HepG2 (cell line): ENCODE measurements around the gene PDSS2. TPM values are rescaled to one million over a fixed set of nuclear protein-coding genes. Genes with fewer than 3 reads are reported as not detected.
A peak's percentile ranks its signal among the peaks of the same experiment; 100 is the strongest.

Experiments
- ATAC-seq: fragments of 200-7000 bp; cut with Tn5 transposase; 3 replicates; pipeline ENCODE4 v1.9.1; 2020; ENCODE audit warnings: mild to moderate bottlenecking, moderate library complexity
- BruUV-seq: library from RNA; stranded (reverse); fragments of 400-500 nt; replicated peaks from 2 replicates; lab custom pipeline; 2021; lab: Mats Ljungman, UMichigan
- CTCF ChIA-PET: fragments of 300-600 bp; formaldehyde crosslinking; extraction: SDS; loops from one replicate; lab custom pipeline; 2021; ENCODE audit warnings: low total read pairs, inconsistent platforms, low intra/inter-chr PET ratio; lab: Yijun Ruan, JAX
- POLR2A ChIA-PET: fragments of 350-600 bp; sonication (Branson Sonifier 250); formaldehyde crosslinking; loops from one replicate; lab custom pipeline; 2020; ENCODE audit warnings: antibody characterized with exemption, inconsistent platforms; lab: Yijun Ruan, JAX
- DNase-seq: peaks from one replicate; pipeline ENCODE4 v3.0.0-alpha.2; 2015; ENCODE audit warnings: low spot score
- FAIRE-seq: peaks from 3 replicates; lab custom pipeline; 2011; peaks lifted over from hg19 to GRCh38; lab: Jason Lieb, UNC
- H2AFZ ChIP-seq: one replicate; pipeline ENCODE4 v1.6.1; 2011; ENCODE audit warnings: low read length, inconsistent platforms
- H3K27ac ChIP-seq: fragments of 300-600 bp; 3 replicates; pipeline ENCODE4 v1.8.0; 2011; ENCODE audit warnings: mixed run types, mild to moderate bottlenecking, mixed read lengths, low read length, inconsistent platforms; ENCODE audit not compliant: insufficient read depth; ENCODE audit errors: extremely low read length
- H3K27me3 ChIP-seq, 2 experiments: fragments of 200-600 bp in 1 of 2; 2 replicates in 1 of 2; 3 replicates in 1 of 2; pipeline versions ENCODE4 v1.6.0 to v1.8.0; 2011; ENCODE audit warnings: low read length in 2 of 2, mild to moderate bottlenecking in 2 of 2, moderate library complexity in 2 of 2, inconsistent platforms in 1 of 2; ENCODE audit not compliant: insufficient read depth in 2 of 2, control insufficient read depth in 1 of 2
- H3K36me3 ChIP-seq, 2 experiments: fragments of 200-600 bp in 1 of 2; replicated peaks in 1 of 2; 2 replicates in 1 of 2; 3 replicates in 1 of 2; pipeline versions ENCODE4 v1.5.1 to v1.8.0; 2011; ENCODE audit warnings: low read length in 2 of 2, inconsistent platforms in 1 of 2; ENCODE audit not compliant: insufficient read depth in 2 of 2, control insufficient read depth in 1 of 2
- H3K4me1 ChIP-seq: 2 replicates; pipeline ENCODE4 v1.5.1; 2012; ENCODE audit warnings: low read length, inconsistent platforms; ENCODE audit not compliant: insufficient read depth
- H3K4me2 ChIP-seq: 2 replicates; pipeline ENCODE4 v1.6.0; 2011; ENCODE audit warnings: low read depth, low read length, inconsistent platforms
- H3K4me3 ChIP-seq, 3 experiments: fragments of 200-600 bp in 1 of 3; sonication (generic), shearing (Covaris generic) in 1 of 3; replicated peaks in 1 of 3; 2 replicates each; pipeline ENCODE4 v1.5.1; 2011 to 2016; ENCODE audit warnings: low read length in 3 of 3, inconsistent platforms in 2 of 3, low read depth in 2 of 3, mild to moderate bottlenecking in 2 of 3, control low read depth in 1 of 3, mixed read lengths in 1 of 3; ENCODE audit not compliant: insufficient read depth in 1 of 3
- H3K79me2 ChIP-seq: one replicate; pipeline ENCODE4 v1.6.1; 2011; ENCODE audit warnings: low read length, inconsistent platforms; ENCODE audit not compliant: insufficient read depth
- H3K9ac ChIP-seq: 2 replicates; pipeline ENCODE4 v1.6.0; 2011; ENCODE audit warnings: mild to moderate bottlenecking, low read depth, low read length, inconsistent platforms; ENCODE audit not compliant: insufficient read depth
- H3K9me3 ChIP-seq: 2 replicates; pipeline ENCODE4 v1.5.1; 2012; ENCODE audit warnings: mild to moderate bottlenecking, low read length
- H4K20me1 ChIP-seq: 2 replicates; pipeline ENCODE4 v1.6.0; 2011; ENCODE audit warnings: inconsistent platforms, mild to moderate bottlenecking, low read length, moderate library complexity; ENCODE audit not compliant: insufficient read depth
- IKZF4 ChIP-seq: sonication (generic); formaldehyde crosslinking; IDR thresholded peaks from 2 replicates; pipeline ENCODE4 v1.5.1; 2020; ENCODE audit warnings: borderline replicate concordance, mild to moderate bottlenecking, low read depth, missing genetic modification reagents; ENCODE audit errors: not compliant biosample characterization
- MED8 ChIP-seq: sonication (generic); formaldehyde crosslinking; IDR thresholded peaks from 2 replicates; pipeline ENCODE4 v1.8.1; 2023; ENCODE audit warnings: mild to moderate bottlenecking, missing genetic modification reagents; ENCODE audit not compliant: insufficient replicate concordance
- RCOR2 ChIP-seq: IDR thresholded peaks from 2 replicates; pipeline ENCODE4 v1.6.1; 2016; ENCODE audit warnings: missing biosample characterization, missing genetic modification reagents
- TBX3 ChIP-seq: fragments of 450-650 bp; IDR thresholded peaks from 2 replicates; pipeline ENCODE4 v1.6.1; 2017; ENCODE audit warnings: antibody characterized with exemption, mild to moderate bottlenecking, inconsistent platforms, borderline replicate concordance
- ZNF121 ChIP-seq: sonication (generic); formaldehyde crosslinking; IDR thresholded peaks from 2 replicates; pipeline ENCODE4 v1.5.0; 2020; ENCODE audit warnings: mild to moderate bottlenecking, missing genetic modification reagents
- ZNF260 ChIP-seq: sonication (generic); formaldehyde crosslinking; IDR thresholded peaks from 2 replicates; pipeline ENCODE4 v1.4.0; 2020; ENCODE audit warnings: missing genetic modification reagents, low read depth, mild to moderate bottlenecking, borderline replicate concordance
- ZNF891 ChIP-seq: sonication (generic); formaldehyde crosslinking; IDR thresholded peaks from 2 replicates; pipeline ENCODE4 v1.5.0; 2020; ENCODE audit warnings: mild to moderate bottlenecking, missing genetic modification reagents
- WGBS: methylation state at CpG from one replicate; pipeline ENCODE4 v1.1.6; 2017; ENCODE audit warnings: low lambda C conversion rate; 5-methylcytosine and 5-hydroxymethylcytosine counted together
- in situ Hi-C: cut with HindIII; loops from 2 replicates; pipeline ENCODE4 v1.10.0; 2017; ENCODE audit warnings: low pct_unique_long_range_greater_than_20kb; ENCODE audit not compliant: extremely low pct_ligation_motif_present
- intact Hi-C: fragments of 100-400 bp; cut with micrococcal nuclease; formaldehyde crosslinking; loops from one replicate; pipeline ENCODE4 v1.10.0; 2022; ENCODE audit not compliant: unreplicated experiment
- polyA plus RNA-seq, 8 experiments: library from polyadenylated mRNA; depleted of rRNA in 3 of 8; stranded (reverse) in 7 of 8; unstranded in 1 of 8; fragments of >200 nt; fragmentation: Illumina TruSeq in 4 of 8; extraction: Trizol in 4 of 8; gene quantifications; 2 replicates each; pipeline versions ENCODE4 v1.2.1 to v1.2.3, GENCODE V29; 2011 to 2016; ENCODE audit warnings: low read depth in 4 of 8, missing spikeins in 1 of 8, mixed read lengths in 1 of 8; ENCODE audit not compliant: insufficient read depth in 1 of 8
- total RNA-seq, 5 experiments: library from RNA; depleted of rRNA; stranded (reverse); fragments of >200 nt; fragmentation: Illumina TruSeq; extraction: Trizol; gene quantifications; 2 replicates each; pipeline ENCODE4 v1.2.3, GENCODE V29; 2016; ENCODE audit warnings: low read depth in 1 of 5
- TF ChIP-seq, protein P1 (sequence below): sonication (generic); formaldehyde crosslinking; conservative IDR thresholded peaks from 2 replicates; pipeline ENCODE4 v1.4.0; 2020; ENCODE audit warnings: missing genetic modification reagents
- TF ChIP-seq, protein P2 (sequence below): sonication (generic); formaldehyde crosslinking; IDR thresholded peaks from 2 replicates; pipeline ENCODE4 v1.4.0; 2020; ENCODE audit warnings: missing genetic modification reagents
- TF ChIP-seq, protein P3 (sequence below): sonication (generic); formaldehyde crosslinking; IDR thresholded peaks from 2 replicates; pipeline ENCODE4 v1.8.1; 2023; ENCODE audit warnings: mild to moderate bottlenecking, missing genetic modification reagents
- TF ChIP-seq, protein P4 (sequence below): sonication (generic); formaldehyde crosslinking; IDR thresholded peaks from 2 replicates; pipeline ENCODE4 v1.9.0; 2021; ENCODE audit warnings: missing genetic modification reagents, borderline replicate concordance

PDSS2 gene
- total and polyA plus RNA-seq, 2 of the 13 experiments (the other 11 are each of a cell fraction or from before 2014, with no cell fraction given), result 16.2 to 17.0 TPM

DNA sequence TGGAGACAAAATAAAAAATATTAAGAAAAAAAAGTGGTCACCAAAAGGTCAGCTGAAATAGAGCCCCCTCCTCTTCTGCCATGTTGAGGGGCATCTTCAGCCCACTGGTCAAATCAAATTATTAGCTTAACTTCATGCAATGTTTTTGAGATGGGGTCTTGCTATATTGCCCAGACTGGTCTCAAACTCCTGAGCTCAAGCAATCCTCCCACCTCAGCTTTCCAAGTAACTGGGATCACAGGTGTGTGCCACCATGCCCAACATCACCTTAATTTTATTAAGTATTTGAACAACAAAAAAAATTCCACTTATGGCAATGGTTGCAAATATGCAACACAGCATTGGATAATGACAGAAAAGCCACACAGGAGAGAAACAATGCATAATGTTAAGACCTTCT lies 244.7 kb downstream of the PDSS2 start (continued):
- TF ChIP-seq, protein P1, sequence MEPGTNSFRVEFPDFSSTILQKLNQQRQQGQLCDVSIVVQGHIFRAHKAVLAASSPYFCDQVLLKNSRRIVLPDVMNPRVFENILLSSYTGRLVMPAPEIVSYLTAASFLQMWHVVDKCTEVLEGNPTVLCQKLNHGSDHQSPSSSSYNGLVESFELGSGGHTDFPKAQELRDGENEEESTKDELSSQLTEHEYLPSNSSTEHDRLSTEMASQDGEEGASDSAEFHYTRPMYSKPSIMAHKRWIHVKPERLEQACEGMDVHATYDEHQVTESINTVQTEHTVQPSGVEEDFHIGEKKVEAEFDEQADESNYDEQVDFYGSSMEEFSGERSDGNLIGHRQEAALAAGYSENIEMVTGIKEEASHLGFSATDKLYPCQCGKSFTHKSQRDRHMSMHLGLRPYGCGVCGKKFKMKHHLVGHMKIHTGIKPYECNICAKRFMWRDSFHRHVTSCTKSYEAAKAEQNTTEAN (CRISPR knock-in tag), result no peak
- no peak for TF ChIP-seq RCOR2 (CRISPR knock-in tag)
- TF ChIP-seq ZNF121 (CRISPR knock-in tag), result peak; percentile 59; the same call in 1 of the 2 replicates
- TF ChIP-seq, all 625 proteins: peak for 1

DNA sequence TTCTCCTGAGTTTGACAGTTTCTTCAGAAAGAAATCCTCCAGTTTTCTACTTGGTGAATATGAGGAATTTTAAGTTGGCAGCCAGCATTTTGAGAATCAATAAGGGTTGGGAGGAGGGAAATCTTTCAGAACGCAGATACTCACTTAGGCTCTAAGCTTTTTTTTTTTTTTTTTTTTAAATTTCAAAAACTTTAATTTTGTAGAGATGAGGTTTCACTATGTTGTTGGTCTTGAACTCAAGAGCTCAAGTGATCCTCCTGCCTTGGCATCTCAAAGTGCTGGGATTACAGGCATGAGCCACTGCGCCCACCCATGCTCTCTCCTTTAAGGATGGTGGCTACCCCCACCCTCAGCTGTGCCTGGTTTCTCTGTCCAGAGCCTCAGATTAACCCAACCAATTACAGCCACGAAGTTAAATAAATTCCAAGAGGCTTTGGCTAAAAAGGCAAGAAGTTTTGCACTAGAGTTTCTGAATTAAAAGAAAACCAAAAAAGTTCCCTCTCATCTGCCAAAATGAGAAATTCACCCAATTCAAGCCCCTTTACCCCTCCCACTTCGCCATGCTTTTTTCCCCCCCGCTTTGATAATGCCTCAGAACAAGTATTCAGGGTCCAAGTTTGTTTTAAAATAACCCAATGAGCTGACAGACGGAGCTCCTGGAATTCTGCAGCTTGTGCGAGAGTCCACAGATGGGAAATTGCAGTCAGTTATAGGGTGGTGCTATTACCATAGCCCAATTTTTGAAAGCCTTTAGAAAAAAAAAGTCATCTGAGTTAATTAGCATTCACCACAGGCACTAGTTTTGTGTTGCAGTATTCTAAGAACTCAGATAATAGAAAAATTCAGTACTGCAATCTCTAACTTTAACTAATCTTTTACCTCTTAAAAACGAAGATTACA lies 249.7 kb downstream of the PDSS2 start:
- intact Hi-C loops, result no loop called here
- CTCF ChIA-PET, result no interaction called here
- Histone ChIP-seq H3K4me1 (peaks cover 15% of the 10 kb centered on the region), H3K9ac (no peak overlapping the region), H2AFZ (no peak overlapping the region), H3K79me2 (no peaks in the 10 kb centered on the region), H4K20me1 (no peaks in the 10 kb centered on the region; the same call in 1 of the 2 replicates), H3K4me2 (no peak overlapping the region), H3K27ac (no peak overlapping the region), H3K27me3 (no peaks in the 10 kb centered on the region), H3K4me3 (no peak overlapping the region), H3K36me3 (no peaks in the 10 kb centered on the region), H3K9me3 (no peaks in the 10 kb centered on the region)
- no TSS peak for BruUV-seq
- ATAC-seq, result no peak
- in situ Hi-C loops, result no loop called here
- FAIRE-seq, result no peak
- 93% methylated on average over 8 of the region's 8 CpGs for WGBS
- DNase-seq, result no peak
- POLR2A ChIA-PET, result no interaction called here
- TF ChIP-seq, protein P2, sequence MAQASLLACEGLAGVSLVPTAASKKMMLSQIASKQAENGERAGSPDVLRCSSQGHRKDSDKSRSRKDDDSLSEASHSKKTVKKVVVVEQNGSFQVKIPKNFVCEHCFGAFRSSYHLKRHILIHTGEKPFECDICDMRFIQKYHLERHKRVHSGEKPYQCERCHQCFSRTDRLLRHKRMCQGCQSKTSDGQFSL (CRISPR knock-in tag), result no peak
- TF ChIP-seq ZNF891 (CRISPR knock-in tag) (no peak), IKZF4 (CRISPR knock-in tag) (no peak), MED8 (CRISPR knock-in tag) (no peak), ZNF260 (CRISPR knock-in tag) (no peak), TBX3 (no peak)
- TF ChIP-seq, protein P3, sequence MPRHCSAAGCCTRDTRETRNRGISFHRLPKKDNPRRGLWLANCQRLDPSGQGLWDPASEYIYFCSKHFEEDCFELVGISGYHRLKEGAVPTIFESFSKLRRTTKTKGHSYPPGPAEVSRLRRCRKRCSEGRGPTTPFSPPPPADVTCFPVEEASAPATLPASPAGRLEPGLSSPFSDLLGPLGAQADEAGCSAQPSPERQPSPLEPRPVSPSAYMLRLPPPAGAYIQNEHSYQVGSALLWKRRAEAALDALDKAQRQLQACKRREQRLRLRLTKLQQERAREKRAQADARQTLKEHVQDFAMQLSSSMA, result no peak
- TF ChIP-seq, protein P4, sequence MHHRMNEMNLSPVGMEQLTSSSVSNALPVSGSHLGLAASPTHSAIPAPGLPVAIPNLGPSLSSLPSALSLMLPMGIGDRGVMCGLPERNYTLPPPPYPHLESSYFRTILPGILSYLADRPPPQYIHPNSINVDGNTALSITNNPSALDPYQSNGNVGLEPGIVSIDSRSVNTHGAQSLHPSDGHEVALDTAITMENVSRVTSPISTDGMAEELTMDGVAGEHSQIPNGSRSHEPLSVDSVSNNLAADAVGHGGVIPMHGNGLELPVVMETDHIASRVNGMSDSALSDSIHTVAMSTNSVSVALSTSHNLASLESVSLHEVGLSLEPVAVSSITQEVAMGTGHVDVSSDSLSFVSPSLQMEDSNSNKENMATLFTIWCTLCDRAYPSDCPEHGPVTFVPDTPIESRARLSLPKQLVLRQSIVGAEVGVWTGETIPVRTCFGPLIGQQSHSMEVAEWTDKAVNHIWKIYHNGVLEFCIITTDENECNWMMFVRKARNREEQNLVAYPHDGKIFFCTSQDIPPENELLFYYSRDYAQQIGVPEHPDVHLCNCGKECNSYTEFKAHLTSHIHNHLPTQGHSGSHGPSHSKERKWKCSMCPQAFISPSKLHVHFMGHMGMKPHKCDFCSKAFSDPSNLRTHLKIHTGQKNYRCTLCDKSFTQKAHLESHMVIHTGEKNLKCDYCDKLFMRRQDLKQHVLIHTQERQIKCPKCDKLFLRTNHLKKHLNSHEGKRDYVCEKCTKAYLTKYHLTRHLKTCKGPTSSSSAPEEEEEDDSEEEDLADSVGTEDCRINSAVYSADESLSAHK (CRISPR knock-in tag), result no peak
